LoVo (cell line): Measurements from ENCODE around the gene CSKMT.
"Not testable (repeated sequence)": the region's sequence is repeated elsewhere in the genome, so short reads cannot be mapped to it uniquely, and the experiment has no call there.

ENCODE experiments used
- DNase-seq: peaks from one replicate; pipeline ENCODE4 v3.0.0-alpha.2; 2016; ENCODE audit warnings: low spot score

The CSKMT gene

DNA sequence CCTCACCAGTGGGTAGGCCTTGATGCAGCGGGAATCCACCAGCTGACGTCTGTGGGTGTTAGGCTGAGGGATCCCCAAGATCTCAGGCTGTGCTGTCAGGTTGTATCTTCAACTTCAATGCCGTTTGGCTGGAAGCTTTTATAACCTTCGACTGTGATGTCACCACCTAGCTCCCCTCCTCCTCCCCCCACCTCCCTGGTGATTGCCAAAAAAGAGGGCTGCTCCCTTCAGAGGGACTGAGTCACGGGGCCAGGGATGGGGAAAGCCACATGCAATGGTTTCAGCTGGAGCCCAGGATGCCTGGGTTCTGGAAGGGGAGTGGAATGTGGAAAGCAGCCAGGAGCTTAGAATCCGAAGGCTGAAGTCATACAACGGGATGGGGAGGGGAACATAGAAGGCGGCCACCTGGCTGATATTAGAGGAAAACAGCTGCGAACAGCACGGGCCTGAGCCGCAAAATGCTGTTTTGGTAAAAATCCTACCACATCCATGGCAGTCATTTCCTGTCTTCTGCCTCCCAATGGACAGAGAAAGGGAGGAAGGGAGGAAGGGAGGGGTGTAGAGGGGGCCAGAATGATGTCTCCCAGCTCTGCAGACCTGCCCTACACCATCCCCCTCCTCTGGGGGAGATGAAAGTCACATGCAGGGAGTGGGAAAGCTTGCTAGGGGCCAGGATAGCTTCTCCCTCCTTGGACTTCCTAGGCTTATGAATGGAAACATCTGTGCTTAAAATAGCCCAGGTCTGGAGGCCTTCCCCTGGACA, 24.5 kb downstream of the CSKMT start, which contains the start of gene LRRN4CL:
Gene LRRN4CL (minus strand): TSS at position 110 of the 763 bp plus-strand sequence. CDS start 1,022 bp downstream, outside the sequence.
- no peak for DNase-seq

DNA sequence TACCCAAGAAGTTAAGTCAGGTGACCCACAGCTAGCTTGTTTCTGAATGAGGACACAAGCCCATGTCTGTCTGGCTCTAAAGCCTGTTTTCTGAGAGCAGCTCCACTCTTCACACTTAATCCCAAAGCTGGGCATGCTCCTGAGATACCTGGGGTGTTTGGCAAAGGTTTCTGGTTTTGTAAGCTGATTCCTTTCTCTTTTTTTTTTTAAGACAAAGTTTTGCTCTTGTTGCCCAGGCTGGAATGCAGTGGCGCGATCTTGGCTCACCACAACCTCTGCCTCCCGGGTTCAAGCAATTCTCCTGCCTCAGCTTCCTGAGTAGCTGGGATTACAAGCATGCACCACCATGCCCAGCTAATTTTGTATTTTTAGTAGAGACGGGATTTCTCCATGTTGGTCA, 28.5 kb downstream of the CSKMT start:
- not testable (repeated sequence) for DNase-seq

DNA sequence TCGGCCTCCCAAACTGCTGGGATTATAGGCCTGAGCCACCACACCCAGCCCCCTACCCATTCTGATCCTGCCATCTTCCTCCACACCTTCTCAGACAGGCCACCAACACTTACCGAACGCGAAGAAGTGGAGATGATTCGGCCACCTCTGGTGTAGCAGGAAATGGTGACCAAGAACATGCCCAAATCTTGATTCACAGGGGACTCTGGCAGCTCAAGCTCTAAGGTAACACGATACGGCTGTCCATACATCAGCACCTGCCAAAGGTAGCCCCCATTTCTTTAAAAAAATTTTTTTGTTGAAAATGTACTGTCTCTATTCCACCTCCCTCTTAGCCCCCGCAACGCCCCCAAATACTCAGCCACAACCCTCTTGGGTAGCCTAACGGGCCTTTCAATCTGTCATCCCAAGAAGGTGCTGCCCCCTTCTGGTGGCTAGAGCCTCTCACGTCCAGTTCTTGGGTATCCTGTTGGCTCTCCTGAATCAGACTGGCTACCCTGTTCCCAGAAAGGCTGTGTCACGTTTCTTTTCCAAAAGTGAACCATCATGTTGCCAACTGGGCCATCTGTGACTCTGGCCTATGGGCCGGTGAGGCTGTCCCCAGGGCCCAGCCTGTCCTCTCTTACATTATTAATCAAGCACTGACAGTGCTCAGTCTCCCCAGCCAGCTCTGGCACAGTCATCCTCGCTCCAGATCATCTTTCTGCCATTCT, 29.5 kb downstream of the CSKMT start:
- peak; percentile 55 for DNase-seq

DNA sequence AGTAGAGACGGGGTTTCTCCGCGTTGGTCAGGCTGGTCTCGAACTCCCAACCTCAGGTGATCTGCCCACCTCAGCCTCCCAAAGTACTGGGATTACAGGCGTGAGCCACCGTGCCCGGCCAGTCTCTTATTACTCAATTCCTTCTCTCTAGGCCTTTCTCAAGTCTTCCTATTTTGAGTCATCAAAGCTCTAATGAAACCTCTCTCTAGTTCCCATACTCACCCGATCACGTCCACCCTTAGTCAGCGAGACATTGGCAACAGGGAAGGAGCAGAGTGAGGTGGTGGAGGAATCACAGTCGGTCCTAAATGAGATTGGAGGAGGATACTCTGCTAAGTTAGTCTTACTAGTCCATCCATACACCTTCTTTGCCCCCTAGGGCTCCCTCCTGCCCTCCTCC, 37.1 kb downstream of the CSKMT start:
- DNase-seq: no peak

DNA sequence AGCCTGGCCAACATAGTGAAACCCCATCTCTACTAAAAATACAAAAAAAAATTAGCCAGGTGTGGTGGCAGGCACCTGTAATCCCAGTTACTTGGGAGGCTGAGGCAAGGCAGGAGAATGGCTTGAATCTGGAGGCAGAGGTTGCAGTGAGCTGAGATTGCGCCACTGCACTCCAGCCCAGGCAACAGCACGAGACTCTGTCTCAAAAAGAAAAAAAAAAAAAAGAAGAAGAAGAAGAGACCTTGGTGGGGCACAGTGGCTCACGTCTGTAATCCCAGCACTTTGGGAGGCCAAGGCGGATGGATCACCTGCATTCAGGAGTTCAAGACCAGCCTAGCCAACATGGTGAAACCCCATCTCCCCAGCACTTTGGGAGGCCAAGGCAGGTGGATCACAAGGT, 38.8 kb downstream of the CSKMT start:
- DNase-seq: not testable (repeated sequence)

DNA sequence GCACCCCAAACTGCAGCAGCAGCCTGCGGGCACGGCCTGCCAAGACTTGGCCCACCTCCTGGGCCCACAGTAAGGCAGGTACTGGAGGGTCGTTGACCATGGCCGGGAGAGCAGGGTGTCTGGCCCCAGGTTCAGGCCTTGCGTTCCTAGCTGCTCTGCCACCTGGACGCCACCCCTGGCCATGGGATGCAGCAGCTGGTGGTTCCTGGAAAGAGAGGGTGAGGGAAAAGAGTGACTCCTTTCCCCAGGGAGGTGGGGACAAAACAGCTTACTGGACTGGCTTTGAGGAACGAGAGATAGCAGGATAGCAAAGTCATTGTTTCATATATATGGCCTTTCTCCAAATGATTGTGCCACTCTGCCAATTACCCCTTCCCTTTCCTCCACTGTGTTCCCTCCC, 40.3 kb downstream of the CSKMT start:
- DNase-seq: no peak

DNA sequence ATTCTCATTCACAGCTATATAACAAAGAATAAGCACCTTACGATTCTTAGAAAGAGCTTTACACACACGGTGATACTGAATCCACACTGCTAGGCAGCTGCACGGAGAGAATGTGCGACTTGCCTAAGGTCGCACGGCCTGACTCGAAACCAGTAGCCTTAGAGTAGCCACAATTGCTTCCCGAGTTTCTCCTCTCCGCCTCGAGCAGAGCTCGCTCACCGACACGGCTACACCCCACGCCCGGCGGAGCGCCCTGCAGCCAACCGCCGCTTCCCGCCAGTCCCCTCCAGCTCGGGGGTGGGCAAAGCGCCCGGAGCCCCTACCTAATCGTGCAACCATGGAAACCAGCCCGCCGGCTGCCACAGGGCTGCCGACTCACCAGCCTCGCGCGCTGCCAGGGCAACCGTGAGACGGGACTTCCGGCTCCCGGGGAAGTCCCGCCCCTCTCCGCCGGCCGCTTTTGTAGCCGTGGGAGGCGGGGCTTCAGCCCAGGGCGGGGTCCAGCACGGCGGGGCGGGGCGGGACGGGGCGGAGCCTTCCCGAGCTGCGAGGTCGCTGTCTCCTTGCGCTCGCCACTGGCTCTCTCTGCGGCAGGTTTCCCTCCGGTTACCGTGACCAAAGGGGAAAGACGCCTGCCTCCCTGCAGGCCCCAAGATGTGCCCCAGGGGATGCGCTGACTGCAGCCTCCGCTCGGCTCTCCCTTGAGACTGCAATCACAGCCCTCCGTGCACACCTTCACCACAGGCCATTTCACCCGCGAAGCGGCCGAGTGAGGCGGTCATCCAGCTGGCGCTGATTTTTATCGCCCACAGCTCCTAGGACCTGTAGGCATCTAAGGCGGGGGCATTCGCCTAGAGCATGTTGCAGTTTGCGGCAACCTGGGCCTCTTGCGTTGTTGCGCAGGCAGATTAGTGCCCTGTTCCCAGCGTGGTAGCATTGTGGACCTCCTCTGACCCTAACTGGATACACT, 41.1 kb downstream of the CSKMT start:
- DNase-seq: peak; percentile 94

DNA sequence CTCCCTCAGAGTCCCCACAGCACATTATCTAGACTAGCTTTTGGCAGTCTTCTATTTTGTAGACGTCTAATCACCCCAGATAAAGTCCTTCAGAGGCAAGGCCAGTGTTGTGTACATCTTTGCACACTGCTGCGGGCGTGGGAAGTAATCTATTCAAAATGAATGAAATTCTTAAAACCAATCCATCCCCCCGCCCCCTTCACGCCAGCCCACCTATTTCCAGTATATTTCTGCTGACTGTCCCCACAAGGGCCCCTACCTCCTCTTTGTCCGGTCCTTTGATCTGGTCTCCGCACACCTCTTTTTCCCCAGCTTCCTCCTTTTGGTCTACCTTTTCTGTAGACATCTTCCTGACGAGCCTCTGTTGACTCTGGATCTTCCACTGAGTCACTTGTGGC, 41.7 kb downstream of the CSKMT start:
- no peak for DNase-seq

DNA sequence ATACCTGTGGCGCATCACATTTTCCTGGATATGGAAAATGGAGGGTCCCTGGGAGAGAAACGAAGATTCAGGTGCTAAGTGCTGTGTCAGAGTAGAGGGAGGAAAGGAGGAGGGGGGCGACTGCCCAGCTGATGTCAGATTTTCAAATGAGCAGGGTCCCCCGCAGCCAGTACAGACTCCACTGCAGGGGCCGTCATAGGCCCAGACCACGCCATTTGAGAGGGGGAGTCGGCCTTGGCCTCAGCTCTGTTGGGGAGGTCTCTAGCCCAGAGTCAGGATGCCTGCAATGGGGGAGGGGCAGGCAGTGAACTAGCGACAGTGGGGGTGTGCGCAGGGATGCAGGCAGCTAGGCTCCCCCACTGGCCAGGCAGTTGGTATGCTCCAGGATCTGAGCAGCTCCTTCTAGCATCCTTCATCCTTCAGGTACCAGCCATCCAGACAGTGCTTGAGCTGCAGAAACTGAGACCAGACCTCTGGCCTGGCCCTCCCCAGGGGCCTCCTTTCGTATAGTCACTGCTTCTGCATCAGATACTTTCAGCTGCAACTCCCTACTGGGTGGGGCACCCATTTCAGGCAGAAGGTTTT, 42.3 kb downstream of the CSKMT start, which contains the start of the genes BSCL2 and GNG3:
Gene BSCL2 (minus strand): TSS at position 148 of the 585 bp plus-strand sequence. CDS start 229 bp downstream, outside the sequence.
Gene GNG3 (plus strand): TSS at position 400 of the 585 bp plus-strand sequence. CDS start 620 bp downstream, outside the sequence.
- DNase-seq: no peak

DNA sequence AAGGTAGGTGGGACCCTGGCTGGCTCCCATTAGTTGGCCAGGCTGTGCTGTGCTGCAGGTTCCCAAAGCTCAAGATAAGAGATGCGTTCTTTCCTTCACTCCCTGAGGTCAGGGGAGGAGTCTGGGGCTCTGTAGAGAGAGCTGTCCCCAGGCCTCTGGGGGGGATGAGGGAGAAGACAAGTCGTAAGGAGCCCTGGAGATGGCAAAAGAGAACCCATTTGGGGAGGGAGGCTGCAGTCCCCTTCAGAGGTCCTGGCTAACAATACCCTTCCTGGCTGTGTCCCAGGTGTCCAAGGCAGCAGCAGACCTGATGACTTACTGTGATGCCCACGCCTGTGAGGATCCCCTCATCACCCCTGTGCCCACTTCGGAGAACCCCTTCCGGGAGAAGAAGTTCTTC, 43.3 kb downstream of the CSKMT start:
- DNase-seq: no peak

DNA sequence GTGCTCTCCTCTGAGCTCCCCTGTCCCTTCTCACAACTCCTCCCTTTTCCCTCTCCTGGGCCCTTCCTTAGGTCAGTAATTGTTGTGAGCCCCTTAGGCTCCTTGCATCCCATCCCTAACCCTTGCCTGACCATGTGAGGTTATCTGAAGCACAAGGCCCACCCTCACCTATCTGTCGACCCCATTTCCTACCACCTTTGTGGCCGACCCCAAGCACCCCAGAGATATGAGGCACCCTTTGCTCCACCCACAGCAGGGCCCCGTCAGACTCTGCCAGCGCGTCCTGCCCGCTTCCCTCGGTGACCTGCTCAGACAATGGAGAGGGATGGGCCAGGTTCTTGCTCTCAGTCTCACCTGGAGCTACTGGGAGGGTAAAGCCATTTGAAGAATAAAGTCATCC, 43.7 kb downstream of the CSKMT start:
- peak; percentile 13 for DNase-seq

DNA sequence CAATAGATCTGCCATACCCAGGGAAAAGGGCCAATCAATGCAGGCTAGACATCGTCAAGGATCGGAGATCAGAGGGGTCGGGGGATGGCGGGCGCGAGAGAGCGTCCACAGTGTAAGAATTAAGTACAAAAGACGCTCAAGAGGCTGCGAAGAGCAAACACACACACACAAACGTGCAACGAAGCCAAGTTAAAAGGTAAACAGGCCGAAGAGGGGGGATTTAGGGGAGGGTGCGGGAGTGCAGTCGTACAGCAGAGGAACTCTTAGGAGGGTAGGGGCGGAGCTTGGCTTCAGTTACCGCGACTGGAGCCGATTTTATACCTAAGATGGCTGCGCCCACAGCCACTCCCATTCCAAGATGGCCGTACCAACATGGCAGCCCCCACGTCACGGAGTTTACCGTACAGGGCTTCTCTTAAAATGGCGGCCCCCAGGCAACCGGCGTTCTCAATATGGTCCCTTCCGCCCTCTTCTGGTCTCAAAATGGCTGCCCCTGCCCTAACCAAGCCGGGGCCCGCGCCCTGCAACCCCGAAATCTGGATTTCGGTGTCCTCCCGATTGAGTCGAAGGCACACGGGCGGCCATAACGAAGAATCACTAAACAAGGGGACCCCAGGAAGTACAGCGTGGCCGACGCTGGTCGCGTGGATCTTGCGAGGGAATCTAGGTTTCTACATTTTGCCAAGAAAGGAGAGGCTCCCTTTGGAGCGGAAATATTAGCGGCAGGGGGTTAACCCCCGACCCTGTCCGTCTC, 44.3 kb downstream of the CSKMT start:
- DNase-seq: peak; percentile 96

DNA sequence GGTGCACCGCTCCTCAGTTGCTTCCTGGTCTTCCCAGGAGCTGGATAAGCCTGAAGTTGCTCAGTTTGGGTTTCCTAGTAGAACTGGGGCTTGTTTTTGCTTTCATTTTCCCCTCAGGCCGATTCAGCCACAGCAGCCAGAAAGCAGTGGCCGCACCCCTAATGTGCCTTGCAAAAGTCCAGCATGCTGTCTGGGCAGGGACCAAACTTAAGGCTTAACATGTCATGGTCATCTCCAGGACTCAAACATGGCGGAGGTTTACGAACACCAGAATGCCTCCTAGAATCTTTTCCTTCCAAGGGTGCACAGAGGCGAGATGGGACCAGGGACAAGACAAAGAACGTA, 44.9 kb downstream of the CSKMT start:
- no peak for DNase-seq

DNA sequence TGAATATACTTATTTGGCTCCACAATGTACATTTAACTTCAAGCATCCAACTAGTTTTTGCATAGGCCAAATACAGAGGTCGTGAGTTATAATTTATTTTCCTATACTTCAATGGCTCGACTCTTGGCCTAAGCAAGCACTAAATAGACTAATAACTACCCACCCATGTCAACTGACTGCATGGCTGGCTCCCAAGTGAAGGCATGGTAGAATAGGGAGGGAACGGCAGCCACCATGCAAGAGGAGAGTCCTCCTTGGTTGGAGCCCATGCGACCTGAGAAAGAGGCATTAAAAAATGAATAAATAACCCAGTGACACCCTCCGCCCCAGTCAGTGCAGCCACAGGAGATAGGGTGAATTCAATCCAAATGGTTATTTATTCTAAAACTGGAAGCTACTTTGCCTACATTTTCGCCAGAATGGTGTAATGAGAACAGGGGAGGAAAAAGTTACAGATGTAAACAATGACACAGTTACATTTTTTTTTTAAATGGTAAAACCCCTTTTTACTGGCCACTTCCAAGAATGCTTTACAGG, 47.2 kb downstream of the CSKMT start:
- no peak for DNase-seq

DNA sequence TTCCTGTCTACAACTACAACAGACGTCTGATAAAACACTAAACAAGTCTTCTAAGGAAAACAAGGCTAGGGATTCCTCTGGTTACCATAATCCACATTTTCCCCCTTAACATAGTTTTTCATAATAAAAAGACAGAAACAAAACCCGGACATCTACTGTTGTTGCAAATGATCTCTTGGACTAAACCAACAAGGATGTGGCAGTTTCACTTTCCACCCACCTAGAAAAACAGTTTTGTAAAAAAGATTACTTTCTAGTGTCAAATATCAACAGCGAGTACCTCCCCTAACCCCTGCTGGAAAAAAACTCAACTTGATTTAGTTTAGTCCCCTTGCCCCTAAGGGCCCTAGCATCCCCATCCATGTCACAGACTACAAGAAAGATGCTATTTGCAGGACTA, 47.7 kb downstream of the CSKMT start:
- no peak for DNase-seq

DNA sequence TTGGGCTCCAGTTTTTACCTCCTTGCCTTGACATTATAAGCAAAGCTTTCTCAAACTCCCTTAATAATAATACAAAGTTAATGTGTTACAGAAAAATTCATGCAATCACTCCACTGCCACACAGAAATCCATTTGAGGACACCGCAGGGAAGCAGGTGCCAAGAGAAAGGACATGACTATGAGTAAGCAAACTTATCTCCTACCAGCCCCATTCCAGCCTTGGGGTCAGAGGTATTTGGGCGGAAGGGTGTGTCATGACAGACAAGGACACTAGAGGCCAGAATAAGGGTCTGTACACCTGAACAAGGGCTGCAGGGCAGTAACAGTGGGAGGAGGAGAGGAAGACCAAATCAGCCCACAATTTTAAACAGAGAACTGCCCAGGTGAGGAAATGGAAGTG, 48.2 kb downstream of the CSKMT start:
- DNase-seq: peak; percentile 57

DNA sequence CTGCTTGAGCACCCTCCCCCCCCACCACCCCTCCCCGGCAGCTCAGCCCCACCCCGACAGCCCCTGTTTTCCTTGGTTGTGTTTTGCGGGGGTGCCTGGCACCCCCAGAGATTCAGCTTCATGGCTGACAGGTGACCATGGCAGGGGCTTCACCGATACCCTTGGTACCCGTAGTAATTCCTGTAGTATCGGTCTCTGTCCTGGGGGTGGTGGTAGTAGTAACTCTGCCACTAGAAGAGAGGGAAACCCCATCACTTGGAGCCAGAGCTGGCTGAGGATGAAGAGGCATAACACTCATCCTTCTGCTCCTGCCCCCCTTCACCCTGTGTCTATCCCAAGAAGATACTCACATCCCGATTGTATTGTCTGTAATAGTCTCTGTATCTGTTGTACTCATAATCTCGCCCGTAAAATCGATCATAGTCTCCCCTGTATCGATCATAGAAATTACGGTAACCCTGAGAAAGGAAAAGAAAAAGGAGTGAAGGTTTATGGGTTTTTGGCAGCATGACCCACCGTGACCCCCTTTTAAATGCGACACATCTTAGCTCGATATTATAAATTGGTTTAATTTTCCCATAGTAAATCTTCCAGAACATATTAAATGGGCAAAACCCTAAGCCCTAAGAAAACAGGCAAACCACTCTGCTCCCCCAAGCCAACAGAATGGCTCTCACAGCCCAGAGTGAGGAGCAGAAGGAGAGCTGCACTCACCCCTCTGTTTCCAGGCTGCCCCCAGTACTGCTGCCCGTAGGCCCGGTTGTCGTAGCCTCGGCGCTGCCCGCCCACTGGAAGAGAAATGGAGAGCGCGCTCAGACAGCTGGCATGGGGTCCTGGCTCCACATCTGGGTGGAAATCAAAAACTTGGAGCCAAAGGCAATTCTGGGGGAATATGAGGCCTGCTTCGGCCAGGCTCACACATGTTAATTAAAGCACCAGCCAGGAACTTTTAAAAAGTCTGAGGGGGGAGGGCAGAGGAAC, 50.3 kb downstream of the CSKMT start:
- DNase-seq: no peak

DNA sequence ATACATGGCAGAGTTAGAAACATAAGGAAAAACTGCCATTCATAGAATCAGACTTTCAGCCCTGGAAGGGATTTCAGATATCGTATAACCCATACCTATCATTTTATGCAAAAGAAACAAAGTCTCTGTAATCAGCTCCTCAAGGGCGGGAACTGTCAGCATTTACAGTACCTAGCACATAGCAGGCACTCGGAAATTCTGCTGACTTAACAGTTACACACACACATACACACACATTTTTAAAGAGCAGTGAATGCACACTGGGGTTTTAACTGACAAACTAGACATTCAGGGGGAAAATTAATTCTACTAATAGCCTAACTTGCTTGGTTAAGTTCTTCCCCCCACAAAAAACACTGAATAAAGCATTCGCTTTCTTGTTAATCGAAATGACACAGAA, 51.1 kb downstream of the CSKMT start:
- no peak for DNase-seq

DNA sequence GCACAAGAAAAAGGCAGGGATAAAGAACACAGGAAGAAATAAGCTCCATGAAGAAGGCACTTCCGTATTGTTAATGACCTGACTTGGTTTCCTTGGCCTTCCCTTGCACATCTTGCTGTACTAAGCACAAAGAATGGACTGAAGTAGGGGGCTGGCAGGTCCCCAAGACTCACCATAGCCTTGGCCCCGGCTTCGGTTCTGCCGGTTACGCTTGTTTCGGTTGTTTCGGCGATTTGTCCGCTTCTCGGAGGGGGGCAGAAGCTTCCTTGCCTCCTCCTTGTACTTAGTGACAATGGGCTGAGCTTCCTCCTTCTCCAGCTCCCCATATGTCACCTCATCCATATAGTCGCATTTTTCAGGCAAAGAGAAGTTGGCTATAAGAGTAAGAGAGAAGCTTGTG, 51.7 kb downstream of the CSKMT start:
- no peak for DNase-seq
